GM12891 (cell line): ENCODE data around the gene PPP1R3G.

Experiments
- POLR2A ChIP-seq: IDR thresholded peaks from 2 replicates; pipeline ENCODE4 v1.6.1; 2011; ENCODE audit warnings: low read depth, low read length, control low read depth
- POLR2AphosphoS5 ChIP-seq: IDR thresholded peaks from 2 replicates; pipeline ENCODE4 v1.6.1; 2011; ENCODE audit warnings: low read depth, low read length, control low read depth
- TAF1 ChIP-seq: IDR thresholded peaks from 2 replicates; pipeline ENCODE4 v1.6.1; 2011; ENCODE audit warnings: low read depth, low read length, control low read depth

DNA sequence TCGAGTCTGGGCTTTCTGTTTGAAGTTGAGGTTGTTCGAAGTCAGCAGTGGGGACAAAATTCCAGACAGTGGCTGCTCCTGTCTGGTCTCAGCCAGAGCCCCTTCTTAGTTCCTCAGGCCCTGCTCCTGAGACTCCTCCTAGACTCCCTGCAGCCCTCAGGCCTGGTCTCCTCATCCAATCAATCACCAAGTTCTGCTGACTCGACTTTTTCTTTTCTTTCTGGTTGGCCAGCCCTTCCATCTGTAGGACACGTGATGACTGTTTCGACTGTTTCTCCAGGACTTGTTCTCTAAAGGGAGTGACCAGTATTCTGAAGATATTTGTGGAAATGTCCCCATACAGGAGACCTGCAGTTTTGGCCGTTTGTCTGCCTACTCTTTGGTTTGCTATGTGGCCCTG, 19.5 kb downstream of the PPP1R3G start:
- no peak for TF ChIP-seq POLR2A
- TF ChIP-seq POLR2AphosphoS5: no peak
- no peak for TF ChIP-seq TAF1
